ENCODE data around the gene CHRM1.

CHRM1 gene

GRCh38 chr11:62905296-62905695 is 15.9 kb downstream of the CHRM1 start:
- DNase-seq (ENCODE audit: low spot score) = peak; percentile 30

- no peak for DNase-seq (ENCODE audit: low spot score)
These were observed 18.2 kb downstream of the CHRM1 start for GRCh38 chr11:62902932-62903331.

- DNase-seq (ENCODE audit: low spot score) = no peak
These were observed 23.1 kb downstream of the CHRM1 start for GRCh38 chr11:62898027-62898426.

- no peak for DNase-seq (ENCODE audit: low spot score)
These were observed 23.9 kb downstream of the CHRM1 start for GRCh38 chr11:62897311-62897710.

GRCh38 chr11:62896049-62896448 is 25.1 kb downstream of the CHRM1 start:
- DNase-seq (ENCODE audit: low spot score) = no peak

GRCh38 chr11:62895501-62895900 is 25.7 kb downstream of the CHRM1 start:
- DNase-seq (ENCODE audit: low spot score) = no peak

GRCh38 chr11:62892077-62892922 is 28.9 kb downstream of the CHRM1 start:
- no peak for DNase-seq (ENCODE audit: low spot score)

- no peak for DNase-seq (ENCODE audit: low spot score)
These were observed 31.4 kb downstream of the CHRM1 start for GRCh38 chr11:62889484-62890437.

- no peak for DNase-seq (ENCODE audit: low spot score)
These were observed 32.1 kb downstream of the CHRM1 start for GRCh38 chr11:62889126-62889483.

- no peak for DNase-seq (ENCODE audit: low spot score)
These were observed 32.8 kb downstream of the CHRM1 start for GRCh38 chr11:62888406-62888805.

- DNase-seq (ENCODE audit: low spot score) = no peak
These were observed 35.9 kb downstream of the CHRM1 start for GRCh38 chr11:62885137-62885750.

- peak; percentile 42 for DNase-seq (ENCODE audit: low spot score)
These were observed 37.5 kb downstream of the CHRM1 start for GRCh38 chr11:62883673-62884072.

GRCh38 chr11:62882788-62883501 is 38.2 kb downstream of the CHRM1 start:
- DNase-seq (ENCODE audit: low spot score) = no peak

GRCh38 chr11:62882431-62882749 is 38.8 kb downstream of the CHRM1 start:
- no peak for DNase-seq (ENCODE audit: low spot score)

- peak; percentile 89 for DNase-seq (ENCODE audit: low spot score)
These were observed 39.4 kb downstream of the CHRM1 start for GRCh38 chr11:62881579-62882430.

- DNase-seq (ENCODE audit: low spot score) = peak; percentile 74
These were observed 40.2 kb downstream of the CHRM1 start, which contains the start of gene SLC3A2 for GRCh38 chr11:62880803-62881578. Gene SLC3A2 (plus strand): TSS chr11:62880896. CDS start chr11:62881024, 128 bp downstream.

GRCh38 chr11:62880231-62880802 is 40.8 kb downstream of the CHRM1 start:
- DNase-seq (ENCODE audit: low spot score) = peak; percentile 86

- peak; percentile 65 for DNase-seq (ENCODE audit: low spot score)
These were observed 41.8 kb downstream of the CHRM1 start for GRCh38 chr11:62879235-62879978.

- no peak for DNase-seq (ENCODE audit: low spot score)
These were observed 44.5 kb downstream of the CHRM1 start for GRCh38 chr11:62876712-62877111.

All from pons (tissue), 1 donor.